ENCODE measurements around the gene MRPL28.

- TF ChIP-seq CTCF (IDR thresholded peaks at IDR 0.05; ENCODE audit: extremely low read depth in 1 of 2, insufficient read depth in 1 of 2, low read depth in 1 of 2, low read length in 2 of 2) (no peak), POLR2A (IDR thresholded peaks at IDR 0.05; ENCODE audit: low read depth, low read length) (no peak), MYC (IDR thresholded peaks at IDR 0.05; ENCODE audit: low read depth, low read length) (no peak), EZH2 (IDR thresholded peaks at IDR 0.05; ENCODE audit: borderline replicate concordance, low read depth, low read length, severe bottlenecking) (no peak), POLR2AphosphoS5 (IDR thresholded peaks at IDR 0.05; ENCODE audit: insufficient read depth, low read depth, low read length) (no peak), MAX (IDR thresholded peaks at IDR 0.05; ENCODE audit: insufficient read depth, insufficient read length) (no peak), JUN (IDR thresholded peaks at IDR 0.05; ENCODE audit: borderline replicate concordance, insufficient read depth, insufficient read length, low read depth) (no peak), FOS (IDR thresholded peaks at IDR 0.05; ENCODE audit: borderline replicate concordance, insufficient read depth, low read length) (no peak), GATA2 (IDR thresholded peaks at IDR 0.05; ENCODE audit: insufficient read depth, insufficient read length, low read depth, low read length) (no peak)
These were observed 4.9 kb upstream of the MRPL28 start for GRCh38 chr16:375212-375611.

All from endothelial cell of umbilical vein (primary cell).